Parietal lobe (tissue), 2 donors: ENCODE results near the gene SP100. TPM values are rescaled to one million over a fixed set of nuclear protein-coding genes. Genes with fewer than 3 reads are reported as not detected.

Experiments used
- small RNA-seq: library from RNA; depleted of rRNA; stranded (forward); fragments of <200 nt; gene quantifications from one replicate; pipeline ENCODE3, GENCODE V24; 2014; ENCODE audit warnings: low replicate concordance
- total RNA-seq: library from RNA; depleted of rRNA; stranded (reverse); fragments of >200 nt; gene quantifications from one replicate; pipeline ENCODE4 v1.2.3, GENCODE V29; 2014

Gene SP100
- total RNA-seq: 4.4 TPM

GRCh38 chr2:230416061-230416721 lies at the start of gene SP100:
Gene SP100 (plus strand): TSS chr2:230416201. CDS start chr2:230416297, 96 bp downstream.

Small RNAs within 50 kb of the gene (small RNA-seq; reads per million reads assigned to genes)
- gene HMGB1P3 (not detected), gene RN7SL834P (not detected), gene RNU6-451P (not detected)

Other genes starting within 250 kb of the SP100 start
- 2.2 TPM for gene SP110, start 196.2 kb upstream of the SP100 start, total RNA-seq
- 1.9 TPM for gene SP140, start 190.5 kb upstream of the SP100 start, total RNA-seq
- gene SP140L, start 89.0 kb upstream of the SP100 start, total RNA-seq: 1.3 TPM